SU-DHL-6 (cell line): ENCODE results near the gene GOLGA3.

Experiments used
- CTCF ChIP-seq: fragments of 200-600 bp; sonication (generic); IDR thresholded peaks from one replicate; pipeline ENCODE4 v1.5.1; 2017; ENCODE audit warnings: antibody characterized with exemption, mild to moderate bottlenecking, low read length, moderate library complexity; ENCODE audit not compliant: insufficient read depth, poor library complexity, severe bottlenecking
- EZH2phosphoT487 ChIP-seq: fragments of 200-600 bp; sonication (generic), shearing (Covaris generic); conservative IDR thresholded peaks from 2 replicates; pipeline ENCODE4 v1.6.1; 2018; ENCODE audit warnings: mild to moderate bottlenecking, antibody characterized with exemption, low read length, moderate library complexity, mixed read lengths

- TF ChIP-seq CTCF (no peak), EZH2phosphoT487 (no peak)
These were observed 39.6 kb downstream of the GOLGA3 start for GRCh38 chr12:132789099-132789471.
